GM19240 (cell line): ENCODE data around the gene RBL1.
"Not testable (repeated sequence)": the region's sequence is repeated elsewhere in the genome, so short reads cannot be mapped to it uniquely, and the experiment has no call there.

Experiments used
- DNase-seq: peaks from one replicate; pipeline ENCODE4 v3.0.0; 2011; ENCODE audit warnings: low spot score; ENCODE audit not compliant: insufficient read length

RBL1 gene, protein sequence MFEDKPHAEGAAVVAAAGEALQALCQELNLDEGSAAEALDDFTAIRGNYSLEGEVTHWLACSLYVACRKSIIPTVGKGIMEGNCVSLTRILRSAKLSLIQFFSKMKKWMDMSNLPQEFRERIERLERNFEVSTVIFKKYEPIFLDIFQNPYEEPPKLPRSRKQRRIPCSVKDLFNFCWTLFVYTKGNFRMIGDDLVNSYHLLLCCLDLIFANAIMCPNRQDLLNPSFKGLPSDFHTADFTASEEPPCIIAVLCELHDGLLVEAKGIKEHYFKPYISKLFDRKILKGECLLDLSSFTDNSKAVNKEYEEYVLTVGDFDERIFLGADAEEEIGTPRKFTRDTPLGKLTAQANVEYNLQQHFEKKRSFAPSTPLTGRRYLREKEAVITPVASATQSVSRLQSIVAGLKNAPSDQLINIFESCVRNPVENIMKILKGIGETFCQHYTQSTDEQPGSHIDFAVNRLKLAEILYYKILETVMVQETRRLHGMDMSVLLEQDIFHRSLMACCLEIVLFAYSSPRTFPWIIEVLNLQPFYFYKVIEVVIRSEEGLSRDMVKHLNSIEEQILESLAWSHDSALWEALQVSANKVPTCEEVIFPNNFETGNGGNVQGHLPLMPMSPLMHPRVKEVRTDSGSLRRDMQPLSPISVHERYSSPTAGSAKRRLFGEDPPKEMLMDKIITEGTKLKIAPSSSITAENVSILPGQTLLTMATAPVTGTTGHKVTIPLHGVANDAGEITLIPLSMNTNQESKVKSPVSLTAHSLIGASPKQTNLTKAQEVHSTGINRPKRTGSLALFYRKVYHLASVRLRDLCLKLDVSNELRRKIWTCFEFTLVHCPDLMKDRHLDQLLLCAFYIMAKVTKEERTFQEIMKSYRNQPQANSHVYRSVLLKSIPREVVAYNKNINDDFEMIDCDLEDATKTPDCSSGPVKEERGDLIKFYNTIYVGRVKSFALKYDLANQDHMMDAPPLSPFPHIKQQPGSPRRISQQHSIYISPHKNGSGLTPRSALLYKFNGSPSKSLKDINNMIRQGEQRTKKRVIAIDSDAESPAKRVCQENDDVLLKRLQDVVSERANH

DNA sequence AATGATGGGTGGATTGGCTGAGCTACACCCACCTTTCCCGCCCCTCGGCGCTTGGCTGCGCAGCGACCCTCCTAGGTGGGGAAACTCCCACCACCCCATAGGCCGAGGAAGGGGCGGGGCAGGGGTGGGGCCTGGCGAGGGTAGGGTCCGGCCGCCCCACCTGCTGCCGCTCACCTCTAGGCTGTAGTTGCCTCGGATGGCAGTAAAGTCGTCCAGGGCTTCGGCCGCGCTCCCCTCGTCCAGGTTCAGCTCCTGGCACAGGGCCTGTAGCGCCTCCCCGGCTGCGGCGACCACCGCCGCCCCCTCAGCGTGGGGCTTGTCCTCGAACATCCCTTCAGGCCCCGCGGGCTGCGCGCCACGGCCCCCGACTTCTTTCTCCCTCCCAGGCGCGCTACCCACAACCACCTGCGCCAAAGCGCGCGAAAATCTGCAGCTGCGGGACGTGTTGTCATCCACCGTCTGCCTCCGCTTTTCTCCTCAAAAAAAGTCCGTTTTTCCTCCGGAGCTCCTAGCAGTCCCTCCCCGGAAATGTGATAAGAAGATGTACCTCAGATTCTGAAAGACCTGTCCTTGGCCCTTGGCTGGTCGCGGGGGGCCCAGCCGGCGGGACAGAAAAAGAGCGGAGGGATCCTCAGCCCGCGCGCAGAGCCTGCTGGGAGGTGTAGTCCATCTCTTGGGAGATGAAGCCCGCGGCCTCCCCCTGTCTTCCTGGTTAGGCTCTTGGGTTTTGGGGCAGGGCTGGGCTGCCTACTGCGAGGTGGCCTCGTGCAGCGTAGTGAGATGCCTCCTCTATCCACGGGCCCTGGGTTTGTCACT, at the start of gene RBL1:
Gene RBL1 (minus strand): TSS at position 399 of the 816 bp plus-strand sequence. CDS start 69 bp downstream, at position 330.
- DNase-seq: peak; percentile 62

DNA sequence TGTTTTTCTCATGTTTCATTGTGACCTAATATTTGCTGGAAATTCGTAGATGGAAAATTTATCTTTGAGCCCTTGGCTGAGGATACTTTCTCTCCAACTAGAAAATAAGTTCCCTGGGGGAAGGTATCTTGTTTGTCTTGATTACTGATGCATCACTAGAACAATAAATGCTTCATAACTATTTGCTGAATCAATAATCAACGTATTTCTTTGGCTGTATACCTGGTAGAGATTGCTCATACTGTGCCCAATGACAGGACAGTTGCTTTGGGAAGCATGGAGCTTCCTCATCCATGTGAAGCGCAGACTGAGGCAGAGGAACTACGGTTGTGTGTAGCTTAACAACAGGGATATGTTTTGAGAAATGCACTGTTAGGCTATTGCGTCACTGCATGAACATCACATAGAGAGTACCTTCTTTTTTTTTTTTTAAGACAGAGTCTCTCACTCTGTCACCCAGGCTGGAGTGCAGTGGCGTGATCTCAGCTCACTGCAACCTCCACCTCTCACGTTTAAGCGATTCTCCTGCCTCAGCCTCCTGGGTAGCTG, 49.1 kb upstream of the RBL1 start:
- DNase-seq: no peak

DNA sequence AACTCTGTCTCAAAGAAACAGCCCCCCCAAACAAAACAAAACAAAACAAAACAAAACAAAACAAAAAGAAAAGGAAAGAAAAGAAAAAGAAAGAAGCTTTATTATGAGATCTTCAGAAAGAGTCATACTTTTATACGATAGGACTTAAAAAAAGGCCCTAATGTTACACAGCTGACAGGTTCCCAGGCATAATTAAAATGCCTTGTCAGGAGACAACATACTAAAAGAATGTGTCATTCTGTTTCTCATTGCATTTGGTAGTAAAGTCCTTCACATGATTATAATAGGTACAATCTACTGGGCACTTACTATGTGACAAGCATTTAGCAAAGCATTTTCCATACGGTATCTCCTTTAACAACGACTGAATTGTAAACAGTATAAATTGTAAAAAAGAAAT, 46.9 kb upstream of the RBL1 start:
- DNase-seq: no peak

DNA sequence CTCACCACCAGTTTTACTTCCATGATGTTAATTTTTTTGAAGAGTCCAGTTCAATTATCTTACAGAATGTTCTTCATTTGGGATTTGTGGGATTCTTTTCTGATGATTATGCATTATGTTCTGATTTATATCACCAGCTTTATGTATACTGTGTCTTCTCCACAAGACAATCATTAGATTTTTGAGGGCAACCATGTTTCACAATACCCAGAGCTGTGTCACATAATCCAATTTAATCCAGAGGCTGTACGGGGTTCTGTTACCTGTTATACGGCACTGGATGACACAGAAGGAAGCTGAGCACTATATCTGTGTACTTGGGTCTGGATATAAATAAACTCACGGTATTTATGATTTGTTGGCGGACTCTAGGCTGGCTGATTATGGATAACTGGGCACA, 41.8 kb upstream of the RBL1 start:
- no peak for DNase-seq

DNA sequence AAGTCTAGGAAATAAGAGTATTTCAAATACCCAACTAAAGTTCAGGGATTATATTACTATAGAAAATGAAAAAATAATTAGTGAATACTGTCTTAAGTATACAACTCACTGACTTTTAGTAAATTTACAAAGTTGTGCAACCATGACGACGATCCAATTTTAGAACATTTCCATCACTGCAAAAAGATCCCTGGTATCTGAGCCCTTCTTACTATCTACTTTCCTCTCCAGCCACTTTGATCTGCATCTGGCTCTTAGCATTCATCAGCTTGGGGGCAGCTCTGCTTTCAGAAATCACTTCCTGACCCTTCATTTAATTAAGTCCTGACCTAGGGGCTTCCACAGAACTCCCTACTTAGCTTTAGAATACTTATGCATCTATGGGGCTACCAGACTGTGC, 38.2 kb upstream of the RBL1 start:
- DNase-seq: no peak

DNA sequence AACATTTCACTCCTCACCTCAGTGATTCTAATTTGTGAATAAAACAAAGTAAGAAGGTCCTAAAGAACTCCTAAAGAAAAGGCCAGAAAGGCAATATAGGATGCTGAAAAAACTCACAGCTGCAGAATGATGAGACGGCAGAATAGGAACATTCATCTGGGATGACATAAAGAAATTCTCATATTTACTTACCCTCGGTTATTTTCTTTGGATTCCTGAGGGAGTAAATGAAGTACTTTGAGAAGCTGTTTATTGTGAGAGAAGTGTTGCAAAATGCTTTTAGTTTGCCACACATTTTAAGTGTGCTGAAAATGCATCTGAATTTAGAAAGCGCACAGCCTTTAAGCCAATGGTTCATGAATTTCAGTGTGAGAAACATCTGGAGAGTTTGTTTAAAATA, 35.7 kb upstream of the RBL1 start:
- DNase-seq: no peak

DNA sequence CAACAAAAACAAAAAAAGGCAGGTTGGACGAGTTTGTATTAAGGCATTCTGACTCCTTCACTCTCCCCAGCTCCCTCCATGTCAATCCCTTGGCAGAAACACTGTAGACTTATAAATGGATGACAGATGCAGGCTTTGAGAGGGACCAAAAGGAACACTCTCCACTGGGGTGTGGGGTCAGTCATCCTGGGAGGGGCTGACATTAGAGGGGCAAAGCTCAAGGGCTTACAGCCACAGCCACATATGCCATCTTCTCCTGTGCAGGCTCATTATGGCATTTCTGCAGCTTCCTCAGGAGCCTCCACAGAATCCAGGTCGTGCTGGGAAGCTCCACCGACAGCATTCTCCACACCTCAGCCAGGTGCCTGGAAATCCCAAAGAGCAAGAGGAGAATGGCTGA, 33.0 kb upstream of the RBL1 start:
- no peak for DNase-seq

DNA sequence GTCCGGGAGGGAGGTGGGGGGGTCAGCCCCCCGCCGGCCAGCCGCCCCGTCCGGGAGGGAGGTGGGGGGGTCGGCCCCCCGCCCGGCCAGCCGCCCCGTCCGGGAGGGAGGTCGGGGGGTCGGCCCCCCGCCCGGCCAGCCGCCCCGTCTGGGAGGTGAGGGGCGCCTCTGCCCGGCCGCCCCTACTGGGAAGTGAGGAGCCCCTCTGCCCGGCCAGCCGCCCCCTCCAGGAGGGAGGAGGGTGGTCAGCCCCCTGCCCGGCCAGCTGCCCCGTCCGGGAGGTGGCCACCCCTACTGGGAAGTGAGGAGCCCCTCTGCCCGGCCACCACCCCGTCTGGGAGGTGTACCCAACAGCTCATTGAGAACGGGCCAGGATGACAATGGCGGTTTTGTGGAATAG, 30.5 kb upstream of the RBL1 start:
- not testable (repeated sequence) for DNase-seq

DNA sequence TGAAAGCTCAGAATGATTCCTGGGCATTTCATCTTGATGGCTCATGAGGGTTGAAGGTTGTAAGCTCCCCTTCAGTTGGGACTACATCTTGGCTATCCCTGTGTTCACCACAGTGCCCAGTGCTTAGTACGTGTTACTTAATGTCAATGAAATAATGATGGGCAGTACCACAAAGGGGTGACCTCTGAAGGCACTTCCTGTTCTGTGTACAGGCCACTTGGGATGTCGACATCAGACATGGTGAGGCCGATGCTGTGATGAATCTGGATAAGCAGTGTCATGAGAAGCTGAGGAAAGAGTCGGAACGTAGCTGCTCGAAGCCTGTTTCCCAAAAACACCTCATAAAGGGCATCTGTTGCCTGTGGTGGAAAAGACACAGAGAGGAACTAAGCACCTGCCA, 27.6 kb upstream of the RBL1 start:
- DNase-seq: no peak

DNA sequence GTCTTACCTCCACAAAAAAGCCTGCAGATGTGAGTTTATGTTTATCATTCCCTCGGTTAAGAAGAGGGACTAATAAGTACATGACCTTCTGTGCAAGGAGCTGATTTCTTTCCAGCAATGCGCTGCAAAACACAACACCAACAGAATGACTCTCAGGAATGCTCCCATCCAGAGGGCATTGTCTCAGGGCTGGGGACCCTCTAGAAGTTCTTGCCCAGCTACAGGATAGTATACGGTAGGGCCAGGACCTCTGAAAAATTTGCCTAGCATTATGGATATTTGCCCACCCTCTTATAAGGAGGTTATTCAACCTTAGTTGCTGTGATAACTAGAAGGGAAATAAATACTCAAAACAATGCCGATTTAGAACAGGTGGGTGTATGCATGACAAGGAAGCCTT, 24.7 kb upstream of the RBL1 start:
- no peak for DNase-seq

DNA sequence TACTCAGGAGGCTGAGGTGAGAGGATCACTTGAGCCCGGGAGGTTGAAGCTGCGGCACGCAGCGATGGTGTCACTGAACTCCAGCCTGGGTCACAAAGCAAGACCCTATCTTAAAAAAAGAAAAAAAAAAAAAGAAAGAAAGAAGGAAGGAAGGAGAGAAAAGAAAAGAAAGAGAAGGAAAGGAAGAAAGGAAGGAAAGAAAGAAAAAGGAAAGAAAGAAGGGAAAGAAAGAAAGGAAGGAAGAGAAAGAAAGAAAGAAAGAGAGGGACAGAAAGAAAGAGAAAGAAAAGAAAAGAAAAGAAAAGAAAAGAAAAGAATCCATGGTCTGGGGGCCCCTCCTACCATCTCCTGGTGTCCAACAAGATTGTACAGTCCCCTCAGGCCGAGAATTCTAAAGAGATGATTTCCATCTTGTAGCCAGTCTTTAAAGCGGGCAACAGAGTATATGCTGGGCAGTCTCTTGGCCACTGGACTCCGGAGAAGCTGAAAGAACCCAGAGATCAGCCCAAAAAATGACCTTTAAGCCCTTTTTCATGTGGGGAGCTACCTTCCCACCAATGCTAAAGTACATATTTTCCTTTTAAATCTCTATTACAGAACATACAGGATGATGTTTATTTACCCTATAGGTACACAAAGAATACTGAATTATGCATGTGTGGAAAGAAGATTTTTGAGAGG, 23.7 kb upstream of the RBL1 start:
- no peak for DNase-seq

DNA sequence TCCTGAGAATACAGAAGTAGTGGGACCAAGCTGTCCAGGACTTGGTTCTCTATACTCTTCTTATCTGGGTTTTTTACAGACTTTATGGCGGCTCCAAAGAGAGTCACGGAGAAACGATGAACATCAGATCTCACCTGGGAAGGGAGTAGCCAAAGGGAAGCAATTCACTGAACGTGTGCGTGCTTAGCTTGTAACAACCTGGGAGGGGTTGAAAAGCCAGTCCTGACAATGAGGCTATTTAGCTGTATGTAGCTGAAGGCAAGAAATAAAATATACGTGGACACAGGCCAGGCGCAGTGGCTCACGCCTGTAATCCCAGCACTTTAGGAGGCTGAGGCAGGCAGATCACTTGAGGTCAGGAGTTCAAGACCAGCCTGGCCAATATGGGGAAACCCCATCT, 18.2 kb upstream of the RBL1 start:
- no peak for DNase-seq

DNA sequence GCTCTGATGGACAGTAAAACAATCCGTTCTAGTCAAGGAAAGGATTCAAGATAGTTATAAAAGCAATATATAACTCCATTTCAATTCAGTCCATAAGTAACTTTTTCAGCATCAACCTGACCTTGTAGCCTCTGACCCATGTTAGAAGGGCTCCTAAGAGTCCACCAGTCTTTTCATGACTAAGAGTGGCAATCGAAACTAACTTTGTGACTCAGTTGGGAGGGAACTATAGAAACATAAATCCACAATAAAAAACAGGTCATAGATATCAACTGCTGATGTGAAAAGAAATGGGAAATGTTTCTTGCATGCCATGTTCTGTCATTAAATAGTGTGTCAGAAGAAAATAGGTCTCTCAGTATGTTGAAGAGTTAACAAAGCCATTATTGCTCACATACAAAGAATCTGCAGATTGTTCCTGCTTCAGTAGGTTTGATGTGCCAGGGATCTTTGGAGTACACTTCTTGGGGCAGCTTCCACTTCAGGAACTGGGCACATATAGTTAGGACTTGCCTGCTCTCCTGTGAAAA, 16.2 kb upstream of the RBL1 start:
- DNase-seq: no peak

DNA sequence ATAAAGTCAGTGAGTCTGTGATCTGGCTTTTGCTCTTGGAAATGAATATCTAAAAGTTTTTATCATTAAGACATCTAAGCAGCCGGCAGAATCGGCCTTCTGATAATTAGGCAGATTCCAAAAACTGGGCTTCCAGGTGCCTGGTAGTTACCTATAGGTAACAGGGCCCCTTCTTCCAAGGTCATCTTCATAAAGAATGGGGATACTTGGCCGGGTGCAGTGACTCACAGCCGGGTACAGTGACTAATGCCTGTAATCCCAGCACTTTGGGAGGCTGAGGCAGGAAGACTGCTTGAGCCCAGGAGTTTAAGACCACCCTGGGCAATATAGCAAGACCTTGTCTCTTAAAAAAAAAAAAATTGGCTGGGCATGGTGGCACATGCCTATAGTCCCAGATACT, 12.9 kb upstream of the RBL1 start:
- DNase-seq: no peak

DNA sequence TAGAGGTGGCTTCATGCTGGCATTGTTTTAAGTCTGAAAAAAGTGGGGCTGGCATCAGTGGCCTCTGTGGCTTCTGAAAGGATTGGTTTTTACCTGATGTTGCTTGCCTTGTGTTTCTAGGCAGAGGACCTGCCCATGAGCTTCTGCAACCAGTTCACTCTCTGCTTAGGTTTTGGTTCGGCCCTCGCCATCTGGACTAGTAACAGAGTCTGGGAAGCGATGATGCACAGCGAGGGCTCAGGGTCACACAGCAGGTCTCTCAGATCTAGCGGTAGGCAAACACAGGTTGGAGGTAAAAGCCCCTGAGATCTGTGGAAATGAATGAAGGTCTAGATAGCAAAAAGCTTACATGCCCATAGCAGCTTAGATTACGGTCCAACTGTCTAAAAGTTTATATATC, 6.8 kb upstream of the RBL1 start:
- DNase-seq: no peak

DNA sequence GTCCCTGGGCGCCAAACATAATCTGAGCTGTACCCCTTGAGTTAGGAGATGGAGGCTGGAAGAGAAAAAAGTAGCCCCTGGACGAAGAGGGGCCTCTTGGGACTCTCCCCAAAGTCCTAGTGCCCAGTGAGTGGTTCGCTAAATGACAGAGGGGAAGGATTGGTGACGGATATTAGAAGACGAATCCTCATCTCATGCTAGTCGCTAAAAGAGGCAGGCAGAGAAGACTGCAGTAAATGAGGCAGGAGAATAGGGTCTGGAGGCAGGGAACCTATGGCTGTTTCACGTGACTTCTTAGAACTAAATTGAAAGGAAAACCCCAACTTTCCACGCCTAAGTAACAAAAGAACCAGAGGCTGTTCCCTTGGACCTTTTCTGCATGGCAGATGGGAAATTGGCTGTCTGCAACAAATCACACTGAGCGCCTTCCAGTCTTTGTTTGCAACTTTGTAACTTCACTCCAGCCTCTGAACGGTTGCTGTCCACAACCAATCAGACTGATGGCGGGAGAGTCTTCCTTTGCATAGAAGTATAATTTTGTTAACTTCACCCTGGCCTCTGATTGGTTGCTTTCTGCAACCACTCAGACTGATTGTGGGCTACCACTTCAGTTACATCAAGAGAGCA, 731 bp upstream of the RBL1 start:
- DNase-seq: no peak

DNA sequence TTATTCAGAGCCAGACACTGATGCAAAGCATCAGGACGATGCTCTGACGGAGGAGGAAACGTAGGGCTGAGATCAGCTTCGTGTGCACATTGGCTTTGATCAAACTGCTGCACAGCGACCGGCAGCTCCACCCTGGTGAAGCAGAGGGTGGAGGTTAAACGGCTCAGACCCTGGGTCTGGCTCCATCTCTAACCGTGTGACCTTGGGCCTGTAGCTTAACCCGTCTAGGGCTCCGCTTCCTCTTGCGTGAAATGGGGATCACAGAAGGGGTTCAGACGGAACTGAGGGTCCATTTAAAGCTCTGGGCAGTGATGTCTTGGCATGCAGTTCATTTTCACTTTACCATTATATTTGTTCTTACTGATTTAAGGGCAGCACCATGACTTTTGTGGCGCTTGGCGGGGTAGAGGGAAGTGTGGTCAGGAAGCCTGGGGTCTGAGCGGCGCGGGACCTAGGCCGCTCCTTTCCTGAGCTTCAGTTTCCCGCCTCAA, 644 bp downstream of the RBL1 start:
- no peak for DNase-seq

DNA sequence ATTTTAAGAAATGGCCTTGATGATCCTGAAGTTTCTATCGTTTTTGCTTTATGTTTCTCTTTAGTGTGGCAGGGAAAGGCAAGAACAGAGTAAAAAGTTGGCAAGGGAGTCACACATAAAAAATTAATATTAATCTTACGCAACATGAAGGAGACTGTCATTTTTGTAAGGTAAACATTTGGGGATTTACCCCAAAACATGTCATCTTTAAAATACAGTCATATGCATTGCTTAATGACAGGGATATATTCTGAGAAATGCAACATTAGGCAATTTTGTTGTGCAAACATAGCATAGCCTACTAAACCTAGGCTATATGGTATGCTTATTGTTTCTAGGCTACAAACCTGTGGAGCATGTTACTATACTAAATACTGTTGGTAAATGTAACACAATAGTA, 5.4 kb downstream of the RBL1 start:
- no peak for DNase-seq

DNA sequence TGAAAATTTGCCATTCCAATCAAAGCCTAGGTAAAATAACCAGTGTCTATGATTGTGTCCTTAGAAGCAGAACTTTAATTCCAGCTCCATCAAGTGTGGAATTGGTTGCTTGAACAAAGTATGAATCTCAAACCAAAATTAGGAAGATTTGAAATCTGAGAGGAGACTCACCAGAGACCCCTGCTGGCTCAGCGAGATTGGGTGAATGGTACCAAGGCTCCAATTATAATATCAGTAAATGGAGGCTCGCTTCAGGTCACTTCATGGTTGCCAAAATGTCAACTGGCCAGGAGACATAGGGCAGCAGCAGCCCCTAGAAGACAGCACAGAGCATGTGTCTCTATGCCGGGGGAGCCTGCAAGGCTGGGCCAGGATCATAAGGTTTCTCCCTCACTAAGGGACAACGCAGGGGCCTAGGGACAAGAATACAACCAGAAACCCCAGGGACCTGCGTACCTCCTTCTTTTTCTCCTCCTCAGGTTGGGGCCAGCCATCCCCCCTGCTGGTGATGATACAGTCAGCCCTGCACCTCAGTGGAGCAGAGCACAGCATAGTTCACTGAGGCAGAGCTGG, 14.0 kb downstream of the RBL1 start:
- DNase-seq: no peak
